Esophagus muscularis mucosa (tissue), 4 donors: ENCODE measurements around the gene CTNNA2.

Source experiments
- EP300 ChIP-seq: sonication (generic); formaldehyde crosslinking; IDR thresholded peaks from one replicate; pipeline ENCODE4 v1.6.1; 2017; ENCODE audit warnings: antibody characterized with exemption
- POLR2A ChIP-seq: fragments of 450-650 bp; IDR thresholded peaks from one replicate; pipeline ENCODE4 v1.6.1; 2017; ENCODE audit warnings: antibody characterized with exemption, moderate library complexity, mild to moderate bottlenecking, low read depth
- POLR2AphosphoS5 ChIP-seq, 2 donors: sonication (generic); formaldehyde crosslinking; IDR thresholded peaks; one replicate each; pipeline ENCODE4 v1.6.1; 2017; ENCODE audit warnings: antibody characterized with exemption in 2 of 2
- TF ChIP-seq, protein P1 (sequence below), 3 experiments: fragments of 200-600 bp in 2 of 3; fragments of 450-650 bp in 1 of 3; sonication (generic) in 2 of 3; IDR thresholded peaks; one replicate each; pipeline ENCODE4 v1.5.1; 2017 to 2019; ENCODE audit warnings: antibody characterized with exemption in 3 of 3, mild to moderate bottlenecking in 2 of 3, moderate library complexity in 1 of 3

DNA sequence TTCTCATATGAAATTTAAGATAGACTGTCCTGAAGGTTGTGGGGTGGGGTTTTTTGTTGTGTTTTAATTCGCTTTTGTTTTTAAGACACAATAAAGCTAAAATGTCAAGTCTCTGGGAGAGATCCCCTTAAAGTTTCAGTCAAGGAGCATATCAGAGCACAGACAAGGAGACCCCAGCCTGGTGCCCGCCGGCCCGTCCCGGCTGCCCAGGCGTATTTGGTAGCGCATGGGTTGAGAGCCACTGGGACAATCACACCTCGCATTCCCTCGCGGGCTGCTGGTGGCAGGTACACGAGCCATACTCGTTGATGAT, 789.1 kb downstream of the CTNNA2 start:
- TF ChIP-seq, protein P1, sequence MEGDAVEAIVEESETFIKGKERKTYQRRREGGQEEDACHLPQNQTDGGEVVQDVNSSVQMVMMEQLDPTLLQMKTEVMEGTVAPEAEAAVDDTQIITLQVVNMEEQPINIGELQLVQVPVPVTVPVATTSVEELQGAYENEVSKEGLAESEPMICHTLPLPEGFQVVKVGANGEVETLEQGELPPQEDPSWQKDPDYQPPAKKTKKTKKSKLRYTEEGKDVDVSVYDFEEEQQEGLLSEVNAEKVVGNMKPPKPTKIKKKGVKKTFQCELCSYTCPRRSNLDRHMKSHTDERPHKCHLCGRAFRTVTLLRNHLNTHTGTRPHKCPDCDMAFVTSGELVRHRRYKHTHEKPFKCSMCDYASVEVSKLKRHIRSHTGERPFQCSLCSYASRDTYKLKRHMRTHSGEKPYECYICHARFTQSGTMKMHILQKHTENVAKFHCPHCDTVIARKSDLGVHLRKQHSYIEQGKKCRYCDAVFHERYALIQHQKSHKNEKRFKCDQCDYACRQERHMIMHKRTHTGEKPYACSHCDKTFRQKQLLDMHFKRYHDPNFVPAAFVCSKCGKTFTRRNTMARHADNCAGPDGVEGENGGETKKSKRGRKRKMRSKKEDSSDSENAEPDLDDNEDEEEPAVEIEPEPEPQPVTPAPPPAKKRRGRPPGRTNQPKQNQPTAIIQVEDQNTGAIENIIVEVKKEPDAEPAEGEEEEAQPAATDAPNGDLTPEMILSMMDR (IDR thresholded peaks at IDR 0.05), result no peak
- TF ChIP-seq POLR2A, result no peak
- no peak for TF ChIP-seq POLR2AphosphoS5 (IDR thresholded peaks at IDR 0.05)
- no peak for TF ChIP-seq EP300
